HG02885 (cell line): ENCODE data around the gene VDR.

Experiments
- ATAC-seq: cut with Tn5 transposase; IDR thresholded peaks from one replicate; pipeline ENCODE4 v1.9.1; 2021; ENCODE audit warnings: mild to moderate bottlenecking; ENCODE audit not compliant: unreplicated experiment, poor library complexity

VDR gene

DNA sequence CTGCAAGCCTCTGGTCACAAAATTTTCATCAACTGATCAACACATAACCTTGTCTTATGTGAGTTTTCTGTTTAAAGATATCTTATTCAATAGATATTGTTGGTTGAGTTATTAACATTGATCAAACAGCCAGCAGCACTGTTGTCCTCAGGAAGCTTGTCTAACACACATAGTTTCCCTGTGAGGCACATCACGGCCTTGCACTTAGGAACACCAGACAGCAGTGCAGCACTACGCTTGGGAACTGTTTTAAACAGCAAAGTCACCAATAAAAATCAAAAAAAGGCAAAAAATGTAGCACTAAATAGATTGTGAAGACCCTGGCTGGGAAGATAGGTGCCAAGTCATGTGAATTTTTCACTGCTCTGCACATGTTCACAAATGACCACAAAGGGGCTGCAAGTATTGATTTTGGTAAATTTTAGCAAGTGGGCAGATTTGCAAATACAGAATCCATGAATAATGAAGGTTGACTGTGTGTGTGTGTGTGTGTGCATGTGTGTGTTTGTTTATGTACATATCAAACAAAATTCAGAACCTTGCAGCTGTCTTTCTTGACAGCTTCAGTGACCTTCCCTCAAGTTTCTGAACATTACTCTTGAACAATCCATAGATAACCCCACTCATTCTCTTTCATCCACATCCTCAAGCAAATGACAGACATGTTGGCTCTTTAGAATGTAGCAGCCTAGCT, 28.9 kb downstream of the VDR start:
- no peak for ATAC-seq

DNA sequence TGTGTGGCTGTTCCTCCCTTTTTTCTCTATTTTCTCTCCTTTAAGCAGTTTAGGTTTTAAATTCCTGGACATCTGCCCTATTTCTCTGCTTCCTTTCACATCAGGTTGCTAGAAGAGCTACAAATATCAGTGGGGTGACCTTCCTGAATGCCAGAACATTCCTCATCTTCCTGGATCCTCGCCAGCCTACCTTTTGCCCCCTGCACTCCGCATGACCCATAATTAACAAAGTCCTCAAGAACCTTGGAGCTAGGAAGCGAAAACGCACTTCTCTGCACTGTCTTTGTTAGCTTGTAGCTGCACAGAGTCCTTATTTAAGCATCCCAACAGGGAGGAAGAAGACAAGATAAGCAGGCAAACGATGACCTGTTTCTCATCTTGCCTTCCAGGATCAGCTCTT, 30.5 kb downstream of the VDR start:
- no peak for ATAC-seq

DNA sequence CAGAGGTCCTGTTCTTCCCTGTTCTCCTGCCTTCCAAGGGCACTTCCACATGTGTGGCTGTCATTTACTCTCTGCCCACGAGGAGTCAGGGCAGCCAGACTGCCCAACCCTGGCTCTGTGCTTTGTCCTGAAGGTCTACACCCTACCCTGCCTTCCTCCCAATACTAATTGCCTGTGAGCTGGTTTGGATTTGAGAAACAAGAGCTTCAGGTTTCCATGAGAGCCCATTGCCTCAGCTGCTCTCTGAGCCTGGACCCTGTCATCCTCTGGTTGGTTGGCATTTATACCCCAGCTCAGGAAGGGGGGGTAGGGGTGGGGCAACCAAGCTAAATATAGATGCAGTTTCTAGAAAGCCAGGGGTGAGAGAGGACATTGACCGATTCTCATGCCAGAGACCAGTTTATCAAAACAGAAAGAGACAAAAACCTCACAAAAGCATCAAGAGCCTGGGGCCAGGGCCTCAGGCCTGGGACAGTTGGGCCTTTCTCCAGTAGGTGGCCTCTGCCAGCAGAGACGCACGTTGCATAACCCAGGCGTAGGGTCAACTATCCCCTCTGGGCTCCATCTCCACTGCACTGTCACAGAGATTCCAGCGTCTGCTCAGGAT, 34.5 kb downstream of the VDR start:
- no peak for ATAC-seq

DNA sequence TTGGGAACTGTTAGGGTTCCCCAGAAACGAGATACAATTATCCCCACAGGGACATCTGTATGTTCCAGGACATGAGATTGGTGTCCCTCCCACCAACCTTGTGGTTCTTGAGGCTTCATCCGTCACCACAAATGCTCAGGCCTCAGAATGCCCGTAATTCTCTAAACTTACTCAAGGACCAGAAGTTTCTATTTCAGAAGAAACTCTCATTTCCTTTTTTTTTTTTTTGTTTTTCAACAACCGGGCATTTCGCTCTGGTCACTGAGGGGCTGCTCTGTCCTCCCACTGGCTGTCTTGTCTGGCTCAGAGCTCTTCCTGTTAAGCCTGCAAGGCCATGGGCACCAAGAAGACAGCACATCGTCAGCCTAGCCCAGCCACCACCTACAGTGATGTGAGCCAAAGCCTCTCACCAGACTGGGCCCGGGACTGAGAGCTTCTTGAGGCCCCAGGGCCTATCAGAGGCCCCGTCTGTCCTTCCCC, 36.2 kb downstream of the VDR start:
- ATAC-seq: peak; percentile 78

DNA sequence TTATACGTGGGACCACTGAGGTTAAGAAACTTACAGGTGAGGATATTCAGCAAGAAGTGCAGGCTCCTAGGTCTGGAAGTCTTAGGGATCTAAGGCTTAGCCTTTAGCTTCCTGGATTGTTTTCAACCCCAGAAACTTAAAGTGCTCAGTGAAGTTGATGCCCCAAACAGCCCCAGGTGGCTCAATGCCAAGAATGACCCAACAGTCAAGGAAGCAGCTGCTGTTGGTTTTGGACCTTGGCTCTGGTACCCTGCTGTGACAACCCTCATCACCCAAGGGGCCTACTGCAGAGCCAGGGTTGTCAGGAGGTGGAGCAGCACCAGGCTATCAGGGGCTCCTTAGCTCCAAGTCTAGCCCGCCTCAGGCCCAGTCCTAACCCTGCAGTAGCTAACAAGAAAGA, 36.8 kb downstream of the VDR start:
- ATAC-seq: peak; percentile 24

DNA sequence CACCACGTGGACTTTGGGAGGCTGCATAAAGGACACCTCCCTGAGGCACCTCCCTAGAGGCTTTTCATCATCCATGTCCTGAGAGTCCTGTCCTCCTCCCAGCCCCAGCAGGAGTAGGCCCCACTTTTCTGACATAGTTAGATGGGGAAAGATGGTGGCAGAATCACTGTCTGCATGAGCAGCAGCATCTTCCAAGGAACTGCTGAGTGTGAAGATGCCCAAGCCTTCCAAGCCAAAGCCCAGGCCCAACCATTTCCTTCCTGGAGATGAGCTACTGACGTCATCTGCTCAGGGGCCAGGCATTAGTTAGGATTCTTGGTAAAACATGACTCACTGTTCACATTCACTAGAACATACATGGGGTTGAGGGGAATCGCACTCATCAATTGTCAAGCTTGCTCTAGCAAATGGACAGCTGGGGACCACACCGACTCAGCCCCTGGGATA, 37.3 kb downstream of the VDR start:
- no peak for ATAC-seq

DNA sequence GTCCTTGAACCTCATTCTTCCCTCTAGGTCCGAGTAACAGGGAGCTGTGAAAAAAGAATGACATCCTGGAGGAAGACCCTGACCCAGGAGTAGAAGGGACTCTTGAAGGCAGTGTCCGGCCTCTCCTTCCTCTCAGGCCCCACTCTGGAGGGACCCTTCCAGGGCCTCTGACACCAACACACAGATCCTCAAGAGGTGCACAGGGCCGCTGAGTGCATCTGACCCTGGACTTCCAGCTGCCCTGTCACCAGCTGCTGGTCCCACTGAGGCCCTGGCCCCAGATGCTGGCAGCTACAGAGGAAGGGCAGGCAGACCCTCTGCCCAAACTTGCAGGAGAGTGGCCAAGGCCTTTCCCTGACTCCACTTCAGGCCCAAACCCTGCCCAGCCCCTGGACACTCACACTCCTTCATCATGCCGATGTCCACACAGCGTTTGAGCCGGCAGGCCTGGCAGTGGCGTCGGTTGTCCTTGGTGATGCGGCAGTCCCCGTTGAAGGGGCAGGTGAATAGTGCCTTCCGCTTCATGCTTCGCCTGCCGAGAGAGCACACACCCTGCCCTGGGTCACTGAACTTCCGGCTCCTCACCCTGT, 40.1 kb downstream of the VDR start:
- no peak for ATAC-seq

DNA sequence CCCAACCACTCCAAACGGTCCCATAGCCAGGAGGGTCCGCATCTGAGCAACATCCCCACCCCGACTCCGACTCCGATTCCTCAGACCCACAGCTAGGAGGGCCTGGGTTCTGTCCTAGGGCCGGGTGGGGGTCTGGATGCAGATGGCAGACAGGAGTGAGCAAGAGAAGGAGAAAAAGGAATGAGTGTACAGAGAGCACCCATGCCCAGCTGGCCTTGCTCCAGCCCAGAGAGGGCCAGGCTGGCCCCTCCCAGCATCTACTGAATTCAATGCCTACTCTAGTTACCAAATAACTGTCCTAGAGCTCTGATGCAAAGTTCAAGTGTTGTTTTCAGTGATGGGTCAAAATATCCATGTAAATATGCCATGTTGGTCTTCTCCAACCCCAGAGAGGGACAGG, 40.8 kb downstream of the VDR start:
- ATAC-seq: no peak

DNA sequence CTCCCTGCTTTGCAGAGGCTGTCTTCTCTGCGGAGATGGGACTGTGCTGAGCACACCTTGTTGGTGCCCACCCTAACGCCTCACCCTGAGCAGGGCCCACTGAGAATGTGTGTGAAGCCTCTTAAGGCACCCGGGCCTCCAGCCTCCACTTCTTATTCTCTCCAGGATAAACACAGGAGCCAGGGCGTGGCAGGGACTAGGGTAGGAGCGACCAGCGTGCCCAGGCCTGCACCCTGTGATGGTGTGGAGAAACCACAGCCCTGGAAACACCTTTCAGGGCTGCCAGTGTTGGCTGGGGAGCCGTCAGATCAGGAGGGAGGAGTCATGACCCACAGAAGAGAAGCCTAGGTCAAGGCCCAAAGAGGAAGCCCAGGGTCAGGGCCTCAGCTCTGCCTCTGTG, 41.3 kb downstream of the VDR start:
- no peak for ATAC-seq

DNA sequence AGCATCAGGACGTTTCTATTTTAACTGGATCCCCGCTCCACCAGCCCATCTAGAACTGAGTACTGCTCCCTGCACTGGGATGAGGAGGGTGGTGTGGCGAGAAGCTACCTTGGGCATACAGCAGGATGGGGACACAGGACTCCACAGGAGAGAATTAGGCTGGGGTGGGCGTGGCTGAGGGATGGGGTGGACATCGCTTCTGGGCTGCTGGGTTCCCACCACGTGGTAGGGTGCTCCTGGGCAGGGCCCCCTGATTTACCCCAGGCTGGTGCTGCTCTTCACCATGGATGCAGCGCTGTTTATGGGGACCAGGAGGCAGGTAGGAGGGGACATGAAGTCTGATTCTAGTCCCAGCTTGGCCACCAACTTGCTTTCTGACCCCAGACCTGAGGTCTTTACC, 41.9 kb downstream of the VDR start:
- no peak for ATAC-seq

DNA sequence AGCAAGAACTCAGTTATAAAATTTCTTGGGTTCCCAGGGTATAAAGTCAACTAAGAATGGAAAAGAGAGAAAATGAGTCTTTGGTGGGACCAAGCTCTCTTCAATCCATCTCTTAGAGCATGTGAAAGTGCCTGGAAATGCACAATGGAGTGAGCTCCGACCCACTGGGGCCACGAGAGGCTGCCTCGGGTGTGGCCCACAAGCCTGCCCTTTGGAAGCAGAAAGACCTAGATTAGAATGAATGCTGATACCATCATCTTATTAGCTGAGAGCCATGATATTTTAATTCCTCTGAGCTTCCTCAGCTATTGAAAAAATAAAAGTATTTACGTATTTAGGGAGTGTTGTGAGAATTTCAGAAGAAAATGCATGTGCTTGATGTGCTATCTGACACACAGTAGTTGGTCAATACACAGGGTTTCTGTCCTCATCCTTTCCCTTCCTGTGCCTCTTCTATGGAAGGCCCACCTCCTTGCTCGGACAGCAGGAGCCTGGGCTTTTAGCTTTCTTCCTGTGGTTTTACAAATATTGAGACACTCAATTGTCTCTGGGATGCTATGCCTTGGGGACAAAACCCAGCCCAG, 42.5 kb downstream of the VDR start:
- no peak for ATAC-seq

DNA sequence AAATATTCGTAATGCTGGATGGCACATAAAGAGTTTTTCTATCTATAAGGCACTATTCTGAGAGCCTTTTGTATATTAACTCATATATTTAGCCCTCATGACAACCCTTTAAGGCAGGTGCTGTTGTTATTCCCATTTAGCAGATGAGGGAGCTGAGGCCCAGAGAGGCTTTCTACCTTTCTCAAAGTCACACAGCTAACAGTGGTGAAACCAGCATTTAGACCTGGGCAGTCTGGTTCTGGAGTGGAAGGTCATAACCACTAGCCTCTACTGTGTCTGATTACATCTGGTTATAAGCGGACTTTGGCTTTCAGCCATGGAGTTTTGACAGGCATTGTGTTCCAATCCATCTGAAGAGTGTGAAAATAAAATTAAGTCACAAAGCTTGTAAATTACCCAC, 43.9 kb downstream of the VDR start:
- ATAC-seq: no peak

DNA sequence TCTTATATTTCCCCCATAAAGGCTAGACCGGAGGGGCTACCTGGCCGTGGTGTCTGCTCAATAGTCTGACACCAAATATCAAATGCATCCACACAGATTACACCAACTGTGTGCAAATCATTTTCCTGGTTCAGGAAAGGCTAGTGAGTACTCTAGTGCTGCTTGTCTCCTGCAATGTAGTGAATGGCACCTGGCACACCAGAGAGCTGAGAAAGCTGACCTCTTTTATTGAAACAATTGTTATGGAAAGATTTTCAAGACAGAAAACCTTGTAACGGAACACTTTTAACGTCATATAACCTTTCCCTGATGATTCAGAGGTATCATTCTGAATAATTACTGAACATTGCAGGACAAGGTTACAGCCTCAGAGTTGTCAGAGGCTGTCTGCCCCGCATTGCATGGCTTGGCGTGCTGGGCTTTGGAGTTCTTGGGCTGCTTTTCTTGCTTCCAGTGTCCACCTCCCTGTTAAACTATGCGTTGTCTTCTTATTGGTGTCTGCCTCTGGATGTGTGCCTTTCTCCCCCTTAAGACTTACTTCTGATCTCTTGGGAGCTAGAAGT, 44.4 kb downstream of the VDR start:
- no peak for ATAC-seq

DNA sequence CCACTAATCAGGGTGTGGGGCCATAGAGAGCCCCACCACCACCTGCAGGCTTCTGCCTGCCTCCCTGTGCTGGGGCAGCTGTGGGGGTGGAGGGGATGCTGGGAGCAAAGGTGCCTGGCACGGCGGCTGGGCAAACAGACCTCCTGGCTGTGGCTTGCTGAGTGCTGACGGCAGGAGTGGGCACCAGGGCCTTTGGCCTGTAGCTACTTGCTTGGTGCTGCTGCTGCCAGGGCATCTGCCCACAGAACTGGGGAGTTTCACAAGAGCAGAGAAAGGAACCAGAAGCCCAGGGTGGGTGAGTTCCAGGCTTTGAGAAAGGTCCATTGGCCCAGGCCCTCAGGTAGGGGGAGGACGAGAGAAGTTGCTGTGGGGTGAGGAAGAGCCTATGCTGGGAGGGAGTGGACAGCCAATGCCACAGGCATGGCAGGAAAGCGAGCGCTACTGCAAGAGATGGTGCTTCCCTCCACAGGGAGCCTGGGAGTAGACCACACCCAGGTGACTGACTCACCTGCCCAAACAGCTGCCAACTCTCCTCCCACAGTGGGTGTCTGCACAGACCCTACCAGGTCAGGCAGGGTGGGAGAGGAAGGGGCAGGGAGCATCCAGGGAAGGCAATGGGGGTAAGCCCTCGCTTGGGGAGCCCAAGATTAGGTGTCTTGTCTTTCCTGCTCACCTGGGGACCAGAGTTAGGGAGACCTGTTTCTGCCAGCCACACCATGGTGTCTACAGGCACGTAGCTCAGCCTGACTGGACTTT, 46.1 kb downstream of the VDR start:
- ATAC-seq: no peak

DNA sequence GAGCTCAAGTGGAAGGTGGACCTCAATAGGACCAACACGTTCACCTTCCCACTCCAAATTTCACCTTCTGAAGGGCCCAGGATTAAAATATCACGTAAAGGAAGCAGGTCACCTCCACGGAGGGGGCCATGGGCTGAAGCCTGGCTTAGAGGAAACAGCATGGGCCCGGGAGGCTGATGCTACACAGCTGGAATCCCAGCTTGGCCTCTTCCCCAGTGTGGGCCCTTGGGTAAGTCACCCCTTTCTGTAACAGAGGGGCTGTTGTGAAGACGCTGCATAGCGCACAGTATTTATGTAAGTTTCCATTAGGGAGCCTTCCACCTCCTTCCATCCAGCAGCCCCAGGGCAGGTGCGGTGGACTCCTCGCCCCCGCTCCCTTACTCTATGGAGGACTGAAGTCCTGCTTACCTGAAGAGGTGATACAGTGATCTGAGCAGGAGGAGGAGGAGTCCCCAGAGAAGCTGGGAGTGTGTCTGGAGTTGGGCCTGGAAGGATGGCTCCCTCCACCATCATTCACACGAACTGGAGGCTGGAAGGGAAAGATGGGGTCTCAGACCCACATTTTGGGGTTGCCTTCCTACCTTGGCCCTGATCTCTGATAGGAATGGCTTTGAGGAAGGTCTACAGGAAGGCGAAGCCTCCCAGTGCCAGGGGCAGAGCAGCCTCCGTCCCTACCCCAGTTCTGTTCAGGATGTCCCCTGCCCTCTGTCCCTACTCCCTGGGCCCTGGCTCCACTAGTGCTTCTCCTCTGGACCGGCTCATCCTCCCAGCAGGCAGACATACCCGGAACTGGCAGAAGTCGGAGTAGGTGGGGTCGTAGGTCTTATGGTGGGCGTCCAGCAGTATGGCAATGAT, 47.8 kb downstream of the VDR start:
- ATAC-seq: no peak

DNA sequence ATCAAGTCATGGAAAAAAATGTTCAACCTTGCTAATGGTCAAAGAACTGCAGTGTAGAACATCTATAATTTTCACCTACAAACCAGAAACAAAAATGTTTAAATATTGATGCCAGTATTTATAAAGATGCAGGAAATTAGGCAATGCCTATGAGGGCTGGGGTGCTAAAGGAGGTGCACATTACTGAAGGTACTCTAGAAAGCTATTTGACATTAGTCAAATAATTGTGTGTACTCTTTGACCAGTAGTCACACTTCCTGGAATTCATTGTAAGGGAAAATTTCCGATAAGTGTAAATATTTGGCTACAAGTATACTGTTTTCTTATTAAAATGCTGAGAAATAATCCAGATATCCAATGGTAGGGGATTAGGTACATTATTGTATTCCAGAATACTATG, 48.7 kb downstream of the VDR start:
- ATAC-seq: no peak

DNA sequence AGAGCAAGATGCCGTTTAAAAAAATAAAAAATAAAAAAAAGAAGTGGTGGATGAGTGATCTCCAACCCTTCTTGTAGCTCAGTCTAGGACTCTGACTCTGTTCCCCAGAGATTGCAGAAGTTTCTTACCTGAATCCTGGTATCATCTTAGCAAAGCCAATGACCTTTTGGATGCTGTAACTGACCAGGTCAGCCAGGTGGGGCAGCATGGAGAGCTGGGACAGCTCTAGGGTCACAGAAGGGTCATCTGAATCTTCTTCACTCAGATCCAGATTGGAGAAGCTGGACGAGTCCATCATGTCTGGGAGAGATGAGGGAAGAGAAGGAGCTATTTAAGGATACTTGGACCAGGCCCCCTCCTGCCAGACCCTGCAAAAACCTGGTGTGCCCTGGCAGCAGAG, 49.3 kb downstream of the VDR start:
- ATAC-seq: no peak

DNA sequence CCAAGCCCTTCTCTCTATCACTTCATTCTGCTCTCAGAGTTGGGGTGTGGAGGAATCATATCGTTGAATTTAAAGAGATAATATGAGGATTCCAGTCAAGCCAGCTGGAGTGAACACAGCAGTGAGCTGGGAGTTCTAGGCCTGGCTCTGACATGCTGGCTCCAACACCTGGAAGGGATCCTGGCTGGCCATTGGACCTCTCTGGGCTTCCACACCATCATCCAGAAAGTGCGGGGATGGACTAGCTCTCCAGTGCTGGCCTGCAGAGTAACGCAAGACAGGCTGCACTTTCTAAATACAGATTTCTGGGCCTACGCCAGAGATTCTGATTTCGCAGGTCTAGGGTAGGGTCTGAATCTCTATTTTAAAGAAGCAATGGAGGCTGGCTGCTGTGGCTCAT, 50.3 kb downstream of the VDR start:
- ATAC-seq: no peak

DNA sequence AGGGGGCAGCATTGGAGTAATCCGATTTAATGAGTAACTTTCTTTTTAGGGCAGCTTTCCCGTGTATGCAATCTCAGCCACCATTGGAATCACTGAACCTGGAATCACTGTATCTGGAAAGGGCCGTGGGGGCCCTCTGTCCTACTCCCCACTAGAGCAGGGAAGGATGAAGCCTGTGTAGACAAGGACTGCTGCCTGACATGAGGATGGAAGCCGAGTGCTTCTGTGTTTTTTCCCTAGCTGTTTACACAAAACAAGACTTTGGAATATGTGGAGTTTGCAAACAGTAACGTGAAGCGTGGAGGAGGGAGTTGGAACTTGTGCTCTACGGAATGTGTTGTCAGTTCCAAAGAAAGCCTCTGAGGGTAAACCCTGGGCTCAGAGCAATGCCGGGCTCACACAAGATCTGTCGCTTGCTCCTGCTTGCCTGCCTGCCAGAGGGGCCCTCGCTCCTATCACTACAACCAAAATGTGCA, 52.7 kb downstream of the VDR start:
- no peak for ATAC-seq
